GM21786 (cell line): ENCODE results near the gene NLGN4X.

Experiments
- ATAC-seq: cut with Tn5 transposase; IDR thresholded peaks from one replicate; pipeline ENCODE4 v1.9.1; 2021; ENCODE audit not compliant: unreplicated experiment

The NLGN4X gene

GRCh38 chrX:5876984-5877596, 351.6 kb downstream of the NLGN4X start:
- no peak for ATAC-seq

GRCh38 chrX:5870238-5870637, 358.4 kb downstream of the NLGN4X start:
- no peak for ATAC-seq

GRCh38 chrX:5869786-5870185, 358.9 kb downstream of the NLGN4X start:
- ATAC-seq: no peak

- ATAC-seq: no peak
Observed at GRCh38 chrX:5867778-5868177, 360.9 kb downstream of the NLGN4X start.

GRCh38 chrX:5857232-5857631, 371.4 kb downstream of the NLGN4X start:
- ATAC-seq: no peak

GRCh38 chrX:5852941-5853340, 375.7 kb downstream of the NLGN4X start:
- no peak for ATAC-seq

GRCh38 chrX:5842601-5843000, 386.1 kb downstream of the NLGN4X start:
- ATAC-seq: no peak
